B cell (primary cell): ENCODE measurements around the gene DUSP5. TPM values are rescaled to one million over a fixed set of nuclear protein-coding genes. Genes with fewer than 3 reads are reported as not detected.

Experiments used
- ATAC-seq: fragments of 200-7000 bp; cut with Tn5 transposase; one replicate; pipeline ENCODE4 v1.10.0; 2021; ENCODE audit warnings: low read depth, mild to moderate bottlenecking, moderate number of reproducible peaks, moderate library complexity
- CTCF ChIA-PET: fragments of 350-600 bp; sonication (Branson Sonifier 250); formaldehyde crosslinking; loops from one replicate; lab custom pipeline; 2021; ENCODE audit warnings: antibody characterized with exemption, inconsistent platforms; lab: Charles Lee
- POLR2A ChIA-PET: fragments of 350-600 bp; sonication (Branson Sonifier 250); formaldehyde crosslinking; loops from one replicate; lab custom pipeline; 2021; ENCODE audit warnings: antibody characterized with exemption; lab: Charles Lee
- DNase-seq: peaks from one replicate; pipeline ENCODE4 v3.0.0; 2013
- H2AFZ ChIP-seq: 2 replicates; pipeline ENCODE4 v1.6.1; 2012; ENCODE audit warnings: mild to moderate bottlenecking, low read depth, low read length; ENCODE audit not compliant: insufficient read depth, poor library complexity, severe bottlenecking
- H3K27ac ChIP-seq, 2 donors: 1 replicate in 1 of 2; 2 replicates in 1 of 2; pipeline ENCODE4 v1.5.1; 2012 to 2013; ENCODE audit warnings: low read length in 2 of 2, mild to moderate bottlenecking in 2 of 2, moderate library complexity in 1 of 2
- H3K27me3 ChIP-seq, 4 experiments: fragments of 200-600 bp in 1 of 4; sonication (generic) in 1 of 4; replicated peaks in 1 of 4; 1 replicate in 2 of 4; 2 replicates in 2 of 4; pipeline versions ENCODE4 v1.6.1 to v1.7.0; 2013 to 2016; ENCODE audit warnings: low read length in 3 of 4, mild to moderate bottlenecking in 2 of 4, mixed read lengths in 1 of 4, moderate library complexity in 1 of 4; ENCODE audit not compliant: insufficient read depth in 4 of 4, control insufficient read depth in 3 of 4; ENCODE audit errors: control extremely low read depth in 1 of 4
- H3K36me3 ChIP-seq, 2 experiments: replicated peaks in 1 of 2; 1 replicate in 1 of 2; 2 replicates in 1 of 2; pipeline versions ENCODE4 v1.6.1 to v1.7.1; 2013; ENCODE audit warnings: low read length in 1 of 2; ENCODE audit not compliant: insufficient read depth in 2 of 2, control insufficient read depth in 1 of 2; ENCODE audit errors: control extremely low read depth in 1 of 2, extremely low read depth in 1 of 2
- H3K4me1 ChIP-seq, 2 donors: fragments of 200-600 bp in 1 of 2; sonication (generic) in 1 of 2; 1 replicate in 1 of 2; 2 replicates in 1 of 2; pipeline versions ENCODE4 v1.5.1 to v1.6.1; 2013 to 2017; ENCODE audit warnings: low read length in 2 of 2; ENCODE audit not compliant: control insufficient read depth in 2 of 2, insufficient read depth in 2 of 2
- H3K4me2 ChIP-seq: replicated peaks from 2 replicates; pipeline ENCODE3; 2012; ENCODE audit warnings: mild to moderate bottlenecking, low read depth, low read length; ENCODE audit not compliant: poor library complexity, severe bottlenecking
- H3K4me3 ChIP-seq, 5 experiments: fragments of 200-600 bp in 1 of 5; sonication (generic) in 1 of 5; 1 replicate in 3 of 5; 2 replicates in 2 of 5; pipeline versions ENCODE4 v1.5.1 to v1.7.0; 2011 to 2016; ENCODE audit warnings: low read length in 4 of 5, mild to moderate bottlenecking in 4 of 5, low read depth in 2 of 5, control low read depth in 1 of 5, moderate library complexity in 1 of 5; ENCODE audit not compliant: insufficient read depth in 1 of 5; ENCODE audit errors: control extremely low read depth in 1 of 5, extremely low read depth in 1 of 5
- H3K79me2 ChIP-seq: fragments of 200-600 bp; sonication (generic); one replicate; pipeline ENCODE4 v1.6.0; 2016; ENCODE audit warnings: low read length; ENCODE audit not compliant: control insufficient read depth, insufficient read depth
- H3K9ac ChIP-seq: fragments of 200-600 bp; sonication (generic); 2 replicates; pipeline ENCODE4 v1.6.1; 2017; ENCODE audit warnings: mild to moderate bottlenecking, low read length, moderate library complexity
- H3K9me3 ChIP-seq, 3 donors: one replicate each; pipeline versions ENCODE4 v1.6.1 to v1.7.1; 2013; ENCODE audit warnings: low read length in 2 of 3; ENCODE audit not compliant: control insufficient read depth in 2 of 3, insufficient read depth in 1 of 3; ENCODE audit errors: control extremely low read depth in 1 of 3
- H4K20me1 ChIP-seq: 2 replicates; pipeline ENCODE4 v1.6.0; 2012; ENCODE audit warnings: mild to moderate bottlenecking, low read length; ENCODE audit not compliant: insufficient read depth, control insufficient read depth, poor library complexity, severe bottlenecking
- H3K27ac Mint-ChIP-seq: one replicate; pipeline ENCODE4 v1.8.0; 2021; ENCODE audit warnings: mixed read lengths
- H3K27me3 Mint-ChIP-seq: one replicate; pipeline ENCODE4 v1.8.0; 2021; ENCODE audit warnings: mixed read lengths
- H3K4me1 Mint-ChIP-seq: one replicate; pipeline ENCODE4 v1.8.0; 2021; ENCODE audit warnings: mixed read lengths
- H3K4me3 Mint-ChIP-seq: one replicate; pipeline ENCODE4 v1.8.0; 2021; ENCODE audit warnings: mixed read lengths
- H3K9me3 Mint-ChIP-seq: one replicate; pipeline ENCODE4 v1.8.0; 2022; ENCODE audit warnings: mixed read lengths; ENCODE audit not compliant: insufficient read depth
- CTCF ChIP-seq: fragments of 200-600 bp; IDR thresholded peaks from one replicate; pipeline ENCODE4 v1.8.0; 2022; ENCODE audit warnings: antibody characterized with exemption, mild to moderate bottlenecking
- EZH2 ChIP-seq: IDR thresholded peaks from 2 replicates; pipeline ENCODE4 v1.6.1; 2012; ENCODE audit warnings: borderline replicate concordance, low read depth, mild to moderate bottlenecking, moderate library complexity, low read length; ENCODE audit not compliant: insufficient read depth, poor library complexity, severe bottlenecking
- WGBS: methylation state at CpG from one replicate; pipeline ENCODE4 v1.1.5; 2013; ENCODE audit warnings: missing lambda C conversion rate; ENCODE audit not compliant: insufficient coverage; 5-methylcytosine and 5-hydroxymethylcytosine counted together
- intact Hi-C: fragments of 100-400 bp; cut with micrococcal nuclease; formaldehyde crosslinking; loops from one replicate; pipeline ENCODE4 v1.10.0; 2022
- polyA plus RNA-seq: library from polyadenylated mRNA; depleted of rRNA; stranded (reverse); fragments of >200 nt; gene quantifications from 2 replicates; pipeline ENCODE4 v1.2.3, GENCODE V29; 2012
- total RNA-seq, 2 donors: library from RNA; stranded (reverse); fragments of 120-200 nt in 1 of 2; gene quantifications; 1 replicate in 1 of 2; 2 replicates in 1 of 2; pipeline versions ENCODE4 v1.2.3 to v1.2.4, GENCODE V29; 2013 to 2022

The DUSP5 gene
- total and polyA plus RNA-seq, 2 donors (not counting 1 experiment from before 2014, with no cell fraction given), result 10.0 to 71.0 TPM

GRCh38 chr10:110457851-110458250 lies 39.9 kb upstream of the DUSP5 start:
- TF ChIP-seq EZH2, result no peak
- TF ChIP-seq CTCF, result no peak
- H3K4me3 ChIP-seq, result peak overlapping the region in 1 of 5 experiments; percentile 39
- H2AFZ ChIP-seq, result no peak overlapping the region
- intact Hi-C loops, result loop anchor here (1.0 to 5.0 kb wide), 3 partner anchors 39 to 101 kb away; partner anchors contain the start of gene DUSP5
- CTCF ChIA-PET, result interaction anchor here (1.7 kb wide), 1 partner anchor 34 kb away, joined by 3 read pairs; no protein-coding TSS in a partner anchor
- H3K79me2 ChIP-seq, result no peaks in the 10 kb centered on the region
- H3K9me3 ChIP-seq, result no peaks in the 10 kb centered on the region
- peaks cover 7% of the 10 kb centered on the region for H3K27me3 Mint-ChIP-seq
- H3K4me1 Mint-ChIP-seq, result peaks cover 75% of the 10 kb centered on the region
- H3K27me3 ChIP-seq, result no peaks in the 10 kb centered on the region
- peaks cover 75 to 76% of the 10 kb centered on the region in 2 donors for H3K4me1 ChIP-seq
- WGBS, result 40% methylated on average over 5 of the region's 9 CpGs
- peak overlapping the region; percentile 68 for H3K4me2 ChIP-seq
- ATAC-seq (peak; percentile 22), DNase-seq (no peak)
- POLR2A ChIA-PET, result interaction anchor here (0.6 kb wide), 1 partner anchor 43 kb away, joined by 3 read pairs; no protein-coding TSS in a partner anchor
- H3K4me3 Mint-ChIP-seq, result peak overlapping the region; percentile 73
- H3K36me3 ChIP-seq, result no peaks in the 10 kb centered on the region
- H3K9ac ChIP-seq, result peak overlapping the region; percentile 25
- no peaks in the 10 kb centered on the region for H3K9me3 Mint-ChIP-seq
- H3K27ac ChIP-seq, result peak overlapping the region; percentile 42 to 75
- H3K27ac Mint-ChIP-seq, result peak overlapping the region; percentile 75
- H4K20me1 ChIP-seq, result no peaks in the 10 kb centered on the region

GRCh38 chr10:110458266-110458920 lies 39.3 kb upstream of the DUSP5 start:
- TF ChIP-seq CTCF (no peak), EZH2 (no peak)
- H3K4me3 Mint-ChIP-seq, result peak overlapping the region; percentile 73
- WGBS, result 41% methylated on average over 5 of the region's 7 CpGs
- no peaks in the 10 kb centered on the region for H3K79me2 ChIP-seq
- POLR2A ChIA-PET, result interaction anchor here (0.6 to 1.9 kb wide), 3 partner anchors 38 to 44 kb away, joined by 3 to 6 read pairs (median 3); no protein-coding TSS in a partner anchor
- H3K4me1 Mint-ChIP-seq, result peaks cover 75% of the 10 kb centered on the region
- no peaks in the 10 kb centered on the region for H4K20me1 ChIP-seq
- no peaks in the 10 kb centered on the region for H3K27me3 ChIP-seq
- no peaks in the 10 kb centered on the region for H3K36me3 ChIP-seq
- H3K4me1 ChIP-seq, result peaks cover 75 to 76% of the 10 kb centered on the region in 2 donors
- intact Hi-C loops, result loop anchor here (1.0 to 5.0 kb wide), 3 partner anchors 39 to 102 kb away; partner anchors contain the start of gene DUSP5
- H2AFZ ChIP-seq, result no peak overlapping the region
- peak; percentile 40 for ATAC-seq
- H3K27me3 Mint-ChIP-seq, result peaks cover 8% of the 10 kb centered on the region
- H3K4me2 ChIP-seq, result peak overlapping the region; percentile 68
- DNase-seq, result peak; percentile 75
- H3K9me3 ChIP-seq, result no peaks in the 10 kb centered on the region
- H3K27ac Mint-ChIP-seq, result peak overlapping the region; percentile 75
- peak overlapping the region; percentile 25 for H3K9ac ChIP-seq
- peak overlapping the region in 2 of 5 experiments; percentile 9 to 39 for H3K4me3 ChIP-seq
- H3K27ac ChIP-seq, result peak overlapping the region; percentile 42 to 75
- CTCF ChIA-PET, result interaction anchor here (1.6 to 1.7 kb wide), 2 partner anchors 33 to 88 kb away, joined by 3 to 5 read pairs; no protein-coding TSS in a partner anchor
- H3K9me3 Mint-ChIP-seq, result no peaks in the 10 kb centered on the region
